Suprapubic skin (tissue), 4 donors: ENCODE measurements around the gene FGF3. TPM values are rescaled to one million over a fixed set of nuclear protein-coding genes. Genes with fewer than 3 reads are reported as not detected.

Experiments used
- DNase-seq, 2 donors: peaks; one replicate each; pipeline ENCODE4 v3.0.0-alpha.2; 2019; ENCODE audit warnings: low spot score in 2 of 2
- H3K27ac ChIP-seq: fragments of 200-600 bp; sonication (generic); one replicate; pipeline ENCODE4 v1.5.1; 2019
- H3K27me3 ChIP-seq: fragments of 200-600 bp; sonication (generic); one replicate; pipeline ENCODE4 v1.5.1; 2019
- H3K36me3 ChIP-seq: fragments of 200-600 bp; sonication (generic); one replicate; pipeline ENCODE4 v1.5.1; 2019
- H3K4me1 ChIP-seq: fragments of 200-600 bp; sonication (generic); one replicate; pipeline ENCODE4 v1.5.1; 2019
- H3K4me3 ChIP-seq: fragments of 200-600 bp; sonication (generic); one replicate; pipeline ENCODE4 v1.5.1; 2019; ENCODE audit warnings: mild to moderate bottlenecking
- H3K9me3 ChIP-seq: fragments of 200-600 bp; sonication (generic); one replicate; pipeline ENCODE4 v1.5.1; 2019
- CTCF ChIP-seq, 2 donors: fragments of 200-600 bp in 1 of 2; fragments of 450-650 bp in 1 of 2; sonication (generic) in 1 of 2; IDR thresholded peaks; one replicate each; pipeline ENCODE4 v1.5.1; 2016 to 2019; ENCODE audit warnings: antibody characterized with exemption in 2 of 2, mild to moderate bottlenecking in 1 of 2, moderate library complexity in 1 of 2
- EP300 ChIP-seq: sonication (generic); formaldehyde crosslinking; IDR thresholded peaks from one replicate; pipeline ENCODE4 v1.6.1; 2017; ENCODE audit warnings: antibody characterized with exemption
- POLR2A ChIP-seq, 2 donors: fragments of 450-650 bp; IDR thresholded peaks; one replicate each; pipeline ENCODE4 v1.6.1; 2017; ENCODE audit warnings: antibody characterized with exemption in 2 of 2, mild to moderate bottlenecking in 2 of 2, moderate library complexity in 2 of 2
- POLR2AphosphoS5 ChIP-seq, 3 donors: sonication (generic); formaldehyde crosslinking; IDR thresholded peaks; one replicate each; pipeline ENCODE4 v1.6.1; 2017; ENCODE audit warnings: antibody characterized with exemption in 3 of 3
- WGBS: methylation state at CpG from one replicate; pipeline ENCODE4 v1.1.5; 2018; 5-methylcytosine and 5-hydroxymethylcytosine counted together
- total RNA-seq, 4 donors: library from RNA; depleted of rRNA; stranded (reverse); fragments of >200 nt; gene quantifications; one replicate each; pipeline ENCODE4 v1.1.0, GENCODE V29; 2016

FGF3 gene
- total RNA-seq, 4 donors from 2014 or later = not detected

DNA sequence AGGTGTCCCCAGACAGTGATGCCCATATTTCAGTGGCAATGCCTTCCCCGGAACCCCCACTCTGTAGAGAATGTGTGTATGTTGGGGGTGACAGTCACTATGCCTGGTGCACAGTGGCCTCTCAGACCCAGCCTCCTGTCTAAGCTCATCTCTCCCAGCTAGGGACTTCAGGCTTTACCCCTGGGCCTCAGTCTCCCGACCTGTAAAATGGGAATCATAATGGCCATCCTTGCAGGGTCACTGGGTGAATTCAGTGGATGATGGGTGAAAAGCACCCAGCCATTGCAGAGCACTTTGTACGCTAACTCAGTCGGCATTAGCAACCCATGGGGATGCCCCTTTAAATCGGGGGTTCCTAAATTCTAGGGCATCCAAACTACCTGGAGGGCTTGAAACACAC is 18.9 kb downstream of the FGF3 start:
- Histone ChIP-seq H3K27ac (no peak overlapping the region), H3K4me3 (no peak overlapping the region), H3K36me3 (no peaks in the 10 kb centered on the region), H3K27me3 (peaks cover 5% of the 10 kb centered on the region), H3K4me1 (no peaks in the 10 kb centered on the region), H3K9me3 (no peaks in the 10 kb centered on the region)
- WGBS = 98% methylated on average over 5 of the region's 5 CpGs
- no peak for TF ChIP-seq CTCF (IDR thresholded peaks at IDR 0.05)
- TF ChIP-seq EP300 = no peak
- no peak for TF ChIP-seq POLR2AphosphoS5 (IDR thresholded peaks at IDR 0.05)
- TF ChIP-seq POLR2A (IDR thresholded peaks at IDR 0.05) = no peak
- DNase-seq = no peak

GRCh38 chr11:69799582-69799981 is 19.6 kb downstream of the FGF3 start:
- Histone ChIP-seq H3K27ac (no peak overlapping the region), H3K36me3 (no peaks in the 10 kb centered on the region), H3K9me3 (no peaks in the 10 kb centered on the region), H3K4me1 (no peaks in the 10 kb centered on the region), H3K27me3 (peaks cover 5% of the 10 kb centered on the region), H3K4me3 (no peak overlapping the region)
- WGBS = 22% methylated on average over 3 of the region's 3 CpGs
- TF ChIP-seq POLR2A (IDR thresholded peaks at IDR 0.05) (no peak), POLR2AphosphoS5 (IDR thresholded peaks at IDR 0.05) (no peak), EP300 (no peak), CTCF (IDR thresholded peaks at IDR 0.05) (no peak)
- DNase-seq = no peak

GRCh38 chr11:69799097-69799496 is 20.1 kb downstream of the FGF3 start:
- Histone ChIP-seq H3K9me3 (no peaks in the 10 kb centered on the region), H3K4me3 (no peak overlapping the region), H3K27ac (no peak overlapping the region), H3K4me1 (no peaks in the 10 kb centered on the region), H3K27me3 (peaks cover 5% of the 10 kb centered on the region), H3K36me3 (no peaks in the 10 kb centered on the region)
- TF ChIP-seq POLR2A (IDR thresholded peaks at IDR 0.05) (no peak), POLR2AphosphoS5 (IDR thresholded peaks at IDR 0.05) (no peak), CTCF (IDR thresholded peaks at IDR 0.05) (no peak), EP300 (no peak)
- 92% methylated on average over 1 of the region's 3 CpGs for WGBS
- DNase-seq = no peak

DNA sequence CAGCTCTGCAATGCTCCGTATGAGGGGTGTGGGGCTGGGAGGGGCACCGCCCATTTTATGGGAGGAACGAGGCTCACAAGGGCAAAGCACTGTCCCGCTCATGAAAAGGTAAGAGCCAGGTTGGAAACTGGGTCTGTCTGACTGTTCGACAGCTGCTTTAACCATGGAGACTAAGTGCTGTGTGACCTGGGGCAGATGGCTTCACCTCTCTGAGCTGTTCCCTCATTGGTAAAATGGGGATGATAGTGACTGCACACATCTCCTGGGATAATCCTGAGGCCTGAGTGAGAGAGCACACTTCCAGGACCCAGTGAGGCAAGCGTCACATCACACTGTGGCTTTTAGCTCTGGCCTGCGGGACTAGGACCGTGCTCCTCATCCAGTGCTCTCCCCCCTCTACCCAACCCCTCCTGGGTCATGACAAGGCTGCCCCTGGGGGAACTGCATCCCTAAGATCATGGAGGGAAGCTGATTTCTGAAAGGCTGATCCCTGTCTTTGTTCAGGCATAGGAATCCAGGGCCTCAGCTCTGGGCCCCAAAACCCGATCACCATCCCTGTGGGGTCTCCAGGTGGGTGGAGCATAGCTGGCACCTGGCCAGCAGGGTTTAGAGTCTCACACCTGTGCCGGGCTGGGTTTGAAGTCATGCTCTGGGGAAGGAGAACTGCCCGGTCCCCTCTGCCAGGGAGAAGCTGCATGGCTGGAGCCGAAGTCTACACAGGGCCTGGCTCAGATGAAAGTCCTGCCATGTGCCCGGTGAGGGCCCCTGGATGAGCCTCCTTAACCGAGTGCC is 21.3 kb downstream of the FGF3 start:
- H3K9me3 ChIP-seq = no peaks in the 10 kb centered on the region
- no peaks in the 10 kb centered on the region for H3K36me3 ChIP-seq
- TF ChIP-seq POLR2AphosphoS5 (IDR thresholded peaks at IDR 0.05) (no peak), CTCF (IDR thresholded peaks at IDR 0.05) (no peak), POLR2A (IDR thresholded peaks at IDR 0.05) (no peak), EP300 (no peak)
- H3K4me3 ChIP-seq = no peak overlapping the region
- H3K27ac ChIP-seq = no peak overlapping the region
- H3K27me3 ChIP-seq = peaks cover 5% of the 10 kb centered on the region
- no peak for DNase-seq
- 78% methylated on average over 8 of the region's 14 CpGs for WGBS
- H3K4me1 ChIP-seq = no peaks in the 10 kb centered on the region

DNA sequence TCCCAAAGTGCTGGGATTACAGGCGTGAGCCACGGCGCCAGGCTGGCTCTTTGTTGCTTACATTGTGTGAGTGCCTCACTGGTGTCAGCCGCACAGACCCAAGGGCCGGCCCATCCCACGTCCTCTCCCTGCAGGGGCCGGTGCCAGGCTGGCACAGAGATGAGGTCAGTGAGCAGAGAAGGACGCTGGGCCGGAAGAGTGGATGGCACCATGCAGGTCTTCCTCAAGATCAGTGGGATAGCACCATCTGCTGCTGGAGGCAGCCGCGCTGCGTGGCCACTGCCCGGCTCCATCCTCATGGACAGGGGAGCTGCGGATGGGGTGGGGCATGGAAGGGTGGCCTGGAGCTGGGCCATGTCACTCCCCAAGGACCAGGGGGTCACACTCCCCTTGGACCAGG is 22.1 kb downstream of the FGF3 start:
- no peak for DNase-seq
- 79% methylated on average over 14 of the region's 14 CpGs for WGBS
- H3K36me3 ChIP-seq = no peaks in the 10 kb centered on the region
- no peak overlapping the region for H3K27ac ChIP-seq
- no peak for TF ChIP-seq CTCF (IDR thresholded peaks at IDR 0.05)
- no peak for TF ChIP-seq POLR2A (IDR thresholded peaks at IDR 0.05)
- TF ChIP-seq EP300 = no peak
- TF ChIP-seq POLR2AphosphoS5 (IDR thresholded peaks at IDR 0.05) = no peak
- H3K9me3 ChIP-seq = no peaks in the 10 kb centered on the region
- peaks cover 5% of the 10 kb centered on the region for H3K27me3 ChIP-seq
- no peaks in the 10 kb centered on the region for H3K4me1 ChIP-seq
- H3K4me3 ChIP-seq = no peak overlapping the region
